SK-N-SH (cell line): Measurements from ENCODE around the gene TOLLIP. TPM values are rescaled to one million over a fixed set of nuclear protein-coding genes. Genes with fewer than 3 reads are reported as not detected.
"Not testable (repeated sequence)": the region's sequence is repeated elsewhere in the genome, so short reads cannot be mapped to it uniquely, and the experiment has no call there.

Experiments used
- CTCF ChIA-PET: fragments of 300-600, 350-600 bp; formaldehyde crosslinking; extraction: SDS; loops from one replicate; lab custom pipeline; 2021; lab: Yijun Ruan, JAX
- POLR2A ChIA-PET: fragments of 350-600 bp; sonication (Branson Sonifier 250); formaldehyde crosslinking; extraction: SDS; loops from one replicate; lab custom pipeline; 2020; ENCODE audit warnings: antibody characterized with exemption, inconsistent platforms; lab: Yijun Ruan, JAX
- DNase-seq: peaks from one replicate; pipeline ENCODE4 v3.0.0; 2012
- H2AFZ ChIP-seq: fragments of 200-600 bp; sonication (generic); 2 replicates; pipeline ENCODE4 v1.8.1; 2016; ENCODE audit warnings: antibody characterized with exemption, mild to moderate bottlenecking, low read depth
- H3F3A ChIP-seq: fragments of 200-600 bp; sonication (generic); replicated peaks from 2 replicates; pipeline ENCODE3; 2016; ENCODE audit warnings: antibody characterized with exemption, mild to moderate bottlenecking; ENCODE audit not compliant: insufficient read depth
- H3K27ac ChIP-seq, 2 experiments: fragments of 200-500 bp in 1 of 2; fragments of 200-600 bp in 1 of 2; sonication (Bioruptor generic) in 1 of 2; sonication (generic), shearing (Covaris generic) in 1 of 2; 2 replicates each; pipeline versions ENCODE4 v1.5.1 to v1.6.1; 2014 to 2016; ENCODE audit warnings: low read depth in 2 of 2, inconsistent platforms in 1 of 2, low read length in 1 of 2, mild to moderate bottlenecking in 1 of 2, mixed read lengths in 1 of 2
- H3K27me3 ChIP-seq: fragments of 200-600 bp; sonication (generic), shearing (Covaris generic); 2 replicates; pipeline ENCODE4 v1.6.1; 2016; ENCODE audit warnings: mixed run types; ENCODE audit not compliant: insufficient read depth
- H3K36me3 ChIP-seq, 2 experiments: fragments of 200-500 bp in 1 of 2; fragments of 200-600 bp in 1 of 2; sonication (Bioruptor generic) in 1 of 2; sonication (generic) in 1 of 2; replicated peaks in 1 of 2; 2 replicates each; pipeline versions ENCODE3 to v1.5.1; 2014 to 2016; ENCODE audit warnings: low read length in 1 of 2, mild to moderate bottlenecking in 1 of 2; ENCODE audit not compliant: insufficient read depth in 2 of 2, control insufficient read depth in 1 of 2
- H3K4me1 ChIP-seq, 2 experiments: fragments of 200-500 bp in 1 of 2; fragments of 200-600 bp in 1 of 2; sonication (Bioruptor generic) in 1 of 2; sonication (generic), shearing (Covaris generic) in 1 of 2; 2 replicates each; pipeline versions ENCODE4 v1.5.1 to v1.6.1; 2014 to 2016; ENCODE audit warnings: low read depth in 1 of 2, low read length in 1 of 2, mixed run types in 1 of 2; ENCODE audit not compliant: insufficient read depth in 2 of 2, control insufficient read depth in 1 of 2
- H3K4me2 ChIP-seq: fragments of 200-600 bp; sonication (generic), shearing (Covaris generic); 2 replicates; pipeline ENCODE4 v1.6.1; 2017; ENCODE audit warnings: mixed run types
- H3K4me3 ChIP-seq, 2 experiments: fragments of 200-500 bp in 1 of 2; fragments of 200-600 bp in 1 of 2; sonication (Bioruptor generic) in 1 of 2; sonication (generic), shearing (Covaris generic) in 1 of 2; 2 replicates each; pipeline versions ENCODE4 v1.5.1 to v1.8.1; 2014 to 2016; ENCODE audit warnings: low read depth in 2 of 2, inconsistent platforms in 1 of 2, low read length in 1 of 2, mild to moderate bottlenecking in 1 of 2, mixed read lengths in 1 of 2, moderate library complexity in 1 of 2
- H3K79me2 ChIP-seq: fragments of 200-600 bp; sonication (generic); 2 replicates; pipeline ENCODE4 v1.8.1; 2017; ENCODE audit warnings: mild to moderate bottlenecking; ENCODE audit not compliant: insufficient read depth
- H3K9ac ChIP-seq: fragments of 200-600 bp; sonication (generic); 2 replicates; pipeline ENCODE4 v1.6.1; 2017; ENCODE audit warnings: mixed run types
- H3K9me2 ChIP-seq: fragments of 200-600 bp; sonication (generic); 2 replicates; pipeline ENCODE4 v1.6.1; 2017; ENCODE audit warnings: mixed run types
- H3K9me3 ChIP-seq: fragments of 200-600 bp; sonication (generic); 2 replicates; pipeline ENCODE4 v1.6.1; 2017; ENCODE audit warnings: mixed run types, mild to moderate bottlenecking, moderate library complexity
- H4K20me1 ChIP-seq: fragments of 200-600 bp; sonication (generic); 2 replicates; pipeline ENCODE4 v1.6.1; 2017; ENCODE audit warnings: mild to moderate bottlenecking, mixed run types; ENCODE audit not compliant: insufficient read depth
- CHD2 ChIP-seq: fragments of 150-350 bp; IDR thresholded peaks from 2 replicates; pipeline ENCODE4 v1.6.1; 2018; ENCODE audit warnings: low read length; ENCODE audit not compliant: partially characterized antibody
- RAD21 ChIP-seq: IDR thresholded peaks from 2 replicates; pipeline ENCODE4 v1.6.1; 2012; ENCODE audit warnings: mild to moderate bottlenecking, low read length
- SMC3 ChIP-seq: IDR thresholded peaks from 2 replicates; pipeline ENCODE4 v1.6.1; 2012; ENCODE audit warnings: low read depth, low read length, improper control_type of control experiment
- WGBS: methylation state at CpG from one replicate; pipeline ENCODE4 v1.1.6; 2017; ENCODE audit warnings: low lambda C conversion rate; 5-methylcytosine and 5-hydroxymethylcytosine counted together
- polyA plus RNA-seq, 3 experiments: library from polyadenylated mRNA; depleted of rRNA; stranded (reverse); fragments of >200 nt; gene quantifications; 2 replicates each; pipeline ENCODE4 v1.2.3, GENCODE V29; 2012
- TF ChIP-seq, protein P1 (sequence below): IDR thresholded peaks from 2 replicates; pipeline ENCODE4 v1.4.0; 2012; ENCODE audit warnings: low read depth, borderline replicate concordance
- TF ChIP-seq, protein P2 (sequence below): fragments of 200-600 bp; sonication (generic); IDR thresholded peaks from 2 replicates; pipeline ENCODE4 v1.6.1; 2017; ENCODE audit warnings: antibody characterized with exemption, mild to moderate bottlenecking, moderate library complexity

TOLLIP gene
- polyA plus RNA-seq, 1 of the 3 experiments (the other 2 are of a cell fraction), result 55.4 TPM

DNA sequence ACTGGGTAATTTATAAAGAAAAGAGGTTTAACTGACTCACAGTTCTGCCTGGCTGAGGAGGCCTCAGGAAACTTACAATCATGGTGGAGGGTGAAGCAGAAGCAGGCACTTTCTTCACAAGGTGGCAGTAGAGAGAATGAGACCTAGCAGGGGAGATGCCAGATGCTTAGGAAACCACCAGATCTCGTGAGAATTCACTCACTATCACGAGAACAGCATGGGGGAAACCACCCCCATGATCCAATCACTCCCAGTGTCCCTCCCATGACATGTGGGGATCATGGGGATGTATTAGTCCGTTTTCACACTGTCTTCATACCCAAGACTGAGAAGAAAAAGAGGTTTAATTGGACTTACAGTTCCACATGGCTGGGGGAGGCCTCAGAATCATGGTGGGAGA is 45.0 kb downstream of the TOLLIP start:
- H2AFZ ChIP-seq, H3K27me3 ChIP-seq, H3K4me2 ChIP-seq, H3K9me3 ChIP-seq, H3K4me3 ChIP-seq, POLR2A ChIA-PET, H3K9ac ChIP-seq, H3K9me2 ChIP-seq, H3F3A ChIP-seq, H4K20me1 ChIP-seq, H3K36me3 ChIP-seq, H3K79me2 ChIP-seq, CTCF ChIA-PET, H3K27ac ChIP-seq: not testable (repeated sequence)
- peaks cover 0 to 13% of the 10 kb centered on the region in 2 experiments; a peak in 1 of 4 replicates for H3K4me1 ChIP-seq
- WGBS, result 40% methylated on average over 3 of the region's 3 CpGs
- DNase-seq, result peak; percentile 57
- TF ChIP-seq SMC3 (peak; percentile 23; the same call in 1 of the 2 replicates), RAD21 (peak; percentile 32), CHD2 (peak; percentile 95)
- TF ChIP-seq, protein P1, sequence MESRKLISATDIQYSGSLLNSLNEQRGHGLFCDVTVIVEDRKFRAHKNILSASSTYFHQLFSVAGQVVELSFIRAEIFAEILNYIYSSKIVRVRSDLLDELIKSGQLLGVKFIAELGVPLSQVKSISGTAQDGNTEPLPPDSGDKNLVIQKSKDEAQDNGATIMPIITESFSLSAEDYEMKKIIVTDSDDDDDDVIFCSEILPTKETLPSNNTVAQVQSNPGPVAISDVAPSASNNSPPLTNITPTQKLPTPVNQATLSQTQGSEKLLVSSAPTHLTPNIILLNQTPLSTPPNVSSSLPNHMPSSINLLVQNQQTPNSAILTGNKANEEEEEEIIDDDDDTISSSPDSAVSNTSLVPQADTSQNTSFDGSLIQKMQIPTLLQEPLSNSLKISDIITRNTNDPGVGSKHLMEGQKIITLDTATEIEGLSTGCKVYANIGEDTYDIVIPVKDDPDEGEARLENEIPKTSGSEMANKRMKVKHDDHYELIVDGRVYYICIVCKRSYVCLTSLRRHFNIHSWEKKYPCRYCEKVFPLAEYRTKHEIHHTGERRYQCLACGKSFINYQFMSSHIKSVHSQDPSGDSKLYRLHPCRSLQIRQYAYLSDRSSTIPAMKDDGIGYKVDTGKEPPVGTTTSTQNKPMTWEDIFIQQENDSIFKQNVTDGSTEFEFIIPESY, result peak; percentile 78; the same call in 1 of the 2 replicates
- TF ChIP-seq, protein P2, sequence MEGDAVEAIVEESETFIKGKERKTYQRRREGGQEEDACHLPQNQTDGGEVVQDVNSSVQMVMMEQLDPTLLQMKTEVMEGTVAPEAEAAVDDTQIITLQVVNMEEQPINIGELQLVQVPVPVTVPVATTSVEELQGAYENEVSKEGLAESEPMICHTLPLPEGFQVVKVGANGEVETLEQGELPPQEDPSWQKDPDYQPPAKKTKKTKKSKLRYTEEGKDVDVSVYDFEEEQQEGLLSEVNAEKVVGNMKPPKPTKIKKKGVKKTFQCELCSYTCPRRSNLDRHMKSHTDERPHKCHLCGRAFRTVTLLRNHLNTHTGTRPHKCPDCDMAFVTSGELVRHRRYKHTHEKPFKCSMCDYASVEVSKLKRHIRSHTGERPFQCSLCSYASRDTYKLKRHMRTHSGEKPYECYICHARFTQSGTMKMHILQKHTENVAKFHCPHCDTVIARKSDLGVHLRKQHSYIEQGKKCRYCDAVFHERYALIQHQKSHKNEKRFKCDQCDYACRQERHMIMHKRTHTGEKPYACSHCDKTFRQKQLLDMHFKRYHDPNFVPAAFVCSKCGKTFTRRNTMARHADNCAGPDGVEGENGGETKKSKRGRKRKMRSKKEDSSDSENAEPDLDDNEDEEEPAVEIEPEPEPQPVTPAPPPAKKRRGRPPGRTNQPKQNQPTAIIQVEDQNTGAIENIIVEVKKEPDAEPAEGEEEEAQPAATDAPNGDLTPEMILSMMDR, result peak; percentile 42

DNA sequence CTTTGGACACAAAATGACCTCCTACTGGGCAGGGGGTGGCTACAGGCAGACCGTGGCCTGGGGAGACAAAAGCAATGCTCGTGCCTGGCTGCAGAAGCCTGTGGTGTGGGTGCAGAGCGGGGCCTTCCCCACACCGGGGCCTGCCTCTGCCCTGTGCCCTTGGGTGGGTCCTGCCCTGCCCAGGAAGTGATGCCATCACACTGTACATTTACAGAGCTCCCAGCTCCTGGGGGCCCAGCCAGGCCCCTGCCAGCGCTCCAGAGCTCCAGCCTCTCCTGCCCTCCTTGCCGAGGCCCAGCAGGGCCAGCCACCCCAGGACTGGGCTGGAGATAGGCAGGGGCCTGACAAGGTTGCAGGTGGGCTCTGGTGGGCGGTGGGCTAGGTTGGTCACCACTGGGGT is 46.4 kb downstream of the TOLLIP start:
- H3K9ac ChIP-seq, result no peak overlapping the region
- no peaks in the 10 kb centered on the region for H3K9me3 ChIP-seq
- peak overlapping the region; percentile 63; the same call in 1 of the 2 replicates for H3K4me2 ChIP-seq
- POLR2A ChIA-PET, result interaction anchor here (1.1 to 1.5 kb wide), 2 partner anchors 13 to 46 kb away, joined by 3 to 4 read pairs; partner anchors contain the start of gene TOLLIP
- H4K20me1 ChIP-seq, result no peaks in the 10 kb centered on the region
- CTCF ChIA-PET, result interaction anchor here (0.8 to 1.7 kb wide), 5 partner anchors 10 to 312 kb away, joined by 3 to 5 read pairs (median 3); no protein-coding TSS in a partner anchor
- no peak for DNase-seq
- H3K4me1 ChIP-seq, result peaks cover 0 to 13% of the 10 kb centered on the region in 2 experiments; a peak in 1 of 4 replicates
- no peaks in the 10 kb centered on the region for H3K27me3 ChIP-seq
- WGBS, result no CpG with 5 or more reads among the region's 7 CpGs
- H2AFZ ChIP-seq, result no peak overlapping the region
- H3K9me2 ChIP-seq, result no peaks in the 10 kb centered on the region
- H3K27ac ChIP-seq, result peak overlapping the region in 1 of 2 experiments; percentile 63; a peak in 1 of 4 replicates
- TF ChIP-seq SMC3 (no peak), CHD2 (peak; percentile 0)
- H3K79me2 ChIP-seq, result no peaks in the 10 kb centered on the region
- no peaks in the 10 kb centered on the region for H3K36me3 ChIP-seq
- peak overlapping the region; percentile 43 to 48; a peak in 3 of 4 replicates for H3K4me3 ChIP-seq
- H3F3A ChIP-seq, result no peaks in the 10 kb centered on the region
